Endothelial cell of umbilical vein (primary cell): ENCODE measurements around the gene TRIM52.

Source experiments
- CTCF ChIP-seq, 2 donors: IDR thresholded peaks; 1 replicate in 1 of 2; 2 replicates in 1 of 2; pipeline ENCODE4 v1.5.1; 2011; ENCODE audit warnings: low read length in 2 of 2, mild to moderate bottlenecking in 2 of 2, moderate library complexity in 2 of 2, control low read depth in 1 of 2, inconsistent platforms in 1 of 2, low read depth in 1 of 2; ENCODE audit not compliant: insufficient read depth in 1 of 2; ENCODE audit errors: extremely low read depth in 1 of 2
- EZH2 ChIP-seq: IDR thresholded peaks from 2 replicates; pipeline ENCODE4 v1.6.1; 2012; ENCODE audit warnings: borderline replicate concordance, low read depth, mild to moderate bottlenecking, moderate library complexity, low read length, inconsistent platforms; ENCODE audit not compliant: severe bottlenecking
- POLR2A ChIP-seq: IDR thresholded peaks from 2 replicates; pipeline ENCODE4 v1.6.1; 2012; ENCODE audit warnings: low read depth, mild to moderate bottlenecking, control low read depth, low read length
- POLR2AphosphoS5 ChIP-seq: IDR thresholded peaks from 2 replicates; pipeline ENCODE4 v1.6.1; 2012; ENCODE audit warnings: low read depth, mild to moderate bottlenecking, control low read depth, low read length, moderate library complexity; ENCODE audit not compliant: insufficient read depth

- TF ChIP-seq EZH2 (no peak), CTCF (IDR thresholded peaks at IDR 0.05; ENCODE audit: extremely low read depth in 1 of 2, insufficient read depth in 1 of 2, low read depth in 1 of 2, low read length in 2 of 2) (no peak), POLR2A (no peak), POLR2AphosphoS5 (no peak)
These were observed 30.9 kb downstream of the TRIM52 start for GRCh38 chr5:181229996-181230395.
